ENCODE results near the gene GRIP2.

- TF ChIP-seq POLR2A (IDR thresholded peaks at IDR 0.05) (no peak), CTCF (IDR thresholded peaks at IDR 0.05) (no peak)
These were observed 34.0 kb upstream of the GRIP2 start for GRCh38 chr3:14574183-14574582.
